A549 (cell line): ENCODE measurements around the gene CDHR5.

Experiments
- BHLHE40 ChIP-seq: IDR thresholded peaks from 2 replicates; pipeline ENCODE4 v1.6.1; 2012; ENCODE audit warnings: low read depth, low read length, inconsistent platforms
- CEBPB ChIP-seq, 2 experiments: fragments of >200 bp in 1 of 2; sonication (Bioruptor Twin) in 1 of 2; formaldehyde crosslinking in 1 of 2; IDR thresholded peaks; 2 replicates each; pipeline ENCODE4 v1.6.1; 2012 to 2016
- CTCF ChIP-seq: fragments of >200 bp; sonication (Bioruptor Twin); formaldehyde crosslinking; IDR thresholded peaks from 3 replicates; pipeline ENCODE4 v1.5.1; 2016
- EP300 ChIP-seq, 2 experiments: fragments of >200 bp; sonication (Bioruptor Twin); formaldehyde crosslinking; IDR thresholded peaks; 2 replicates in 1 of 2; 3 replicates in 1 of 2; pipeline ENCODE4 v1.6.1; 2016 to 2017
- GATA3 ChIP-seq: IDR thresholded peaks from 2 replicates; pipeline ENCODE4 v1.6.1; 2012; ENCODE audit warnings: borderline replicate concordance
- MAFK ChIP-seq: fragments of 450-650 bp; IDR thresholded peaks from 2 replicates; pipeline ENCODE4 v1.6.1; 2014; ENCODE audit not compliant: partially characterized antibody
- MYC ChIP-seq: IDR thresholded peaks from 2 replicates; pipeline ENCODE4 v1.6.1; 2012; ENCODE audit warnings: mild to moderate bottlenecking, inconsistent platforms, low read length, improper control_type of control experiment, borderline replicate concordance
- POLR2A ChIP-seq: IDR thresholded peaks from 2 replicates; pipeline ENCODE4 v1.6.1; 2012; ENCODE audit warnings: mild to moderate bottlenecking, low read length
- RNF2 ChIP-seq: fragments of 200-600 bp; sonication (generic); IDR thresholded peaks from 2 replicates; pipeline ENCODE4 v1.6.1; 2016; ENCODE audit warnings: low read depth, mild to moderate bottlenecking, antibody characterized with exemption, moderate library complexity, borderline replicate concordance
- TP53 ChIP-seq: fragments of 250-450 bp; sonication (Bioruptor Pico); IDR thresholded peaks from 2 replicates; pipeline ENCODE4 v1.5.0; 2021; ENCODE audit warnings: mild to moderate bottlenecking, moderate library complexity
- ZNF302 ChIP-seq: fragments of 250-450 bp; sonication (Bioruptor Pico); IDR thresholded peaks from 2 replicates; pipeline ENCODE4 v1.9.0; 2021; ENCODE audit warnings: inconsistent platforms, mild to moderate bottlenecking, moderate library complexity
- TF ChIP-seq, protein P1 (sequence below): fragments of 450-650 bp; IDR thresholded peaks from 2 replicates; pipeline ENCODE4 v1.6.1; 2014; ENCODE audit warnings: antibody characterized with exemption
- TF ChIP-seq, protein P2 (sequence below): IDR thresholded peaks from 2 replicates; pipeline ENCODE4 v1.6.1; 2012
- TF ChIP-seq, protein P3 (sequence below): fragments of 150-350 bp; IDR thresholded peaks from 2 replicates; pipeline ENCODE4 v1.6.1; 2014; ENCODE audit warnings: low read depth, mild to moderate bottlenecking, low read length

- no peak for TF ChIP-seq MAFK
- TF ChIP-seq, protein P1, sequence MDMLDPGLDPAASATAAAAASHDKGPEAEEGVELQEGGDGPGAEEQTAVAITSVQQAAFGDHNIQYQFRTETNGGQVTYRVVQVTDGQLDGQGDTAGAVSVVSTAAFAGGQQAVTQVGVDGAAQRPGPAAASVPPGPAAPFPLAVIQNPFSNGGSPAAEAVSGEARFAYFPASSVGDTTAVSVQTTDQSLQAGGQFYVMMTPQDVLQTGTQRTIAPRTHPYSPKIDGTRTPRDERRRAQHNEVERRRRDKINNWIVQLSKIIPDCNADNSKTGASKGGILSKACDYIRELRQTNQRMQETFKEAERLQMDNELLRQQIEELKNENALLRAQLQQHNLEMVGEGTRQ: no peak
- TF ChIP-seq CEBPB (IDR thresholded peaks at IDR 0.05): no peak
- TF ChIP-seq EP300 (IDR thresholded peaks at IDR 0.05): no peak
- no peak for TF ChIP-seq CTCF
- TF ChIP-seq RNF2: no peak
- TF ChIP-seq TP53 (CRISPR knock-in tag): no peak
- no peak for TF ChIP-seq POLR2A
- TF ChIP-seq, protein P2, sequence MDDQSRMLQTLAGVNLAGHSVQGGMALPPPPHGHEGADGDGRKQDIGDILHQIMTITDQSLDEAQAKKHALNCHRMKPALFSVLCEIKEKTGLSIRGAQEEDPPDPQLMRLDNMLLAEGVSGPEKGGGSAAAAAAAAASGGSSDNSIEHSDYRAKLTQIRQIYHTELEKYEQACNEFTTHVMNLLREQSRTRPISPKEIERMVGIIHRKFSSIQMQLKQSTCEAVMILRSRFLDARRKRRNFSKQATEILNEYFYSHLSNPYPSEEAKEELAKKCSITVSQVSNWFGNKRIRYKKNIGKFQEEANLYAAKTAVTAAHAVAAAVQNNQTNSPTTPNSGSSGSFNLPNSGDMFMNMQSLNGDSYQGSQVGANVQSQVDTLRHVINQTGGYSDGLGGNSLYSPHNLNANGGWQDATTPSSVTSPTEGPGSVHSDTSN: no peak
- TF ChIP-seq BHLHE40: no peak
- TF ChIP-seq ZNF302 (CRISPR knock-in tag): no peak
- no peak for TF ChIP-seq GATA3
- TF ChIP-seq, protein P3, sequence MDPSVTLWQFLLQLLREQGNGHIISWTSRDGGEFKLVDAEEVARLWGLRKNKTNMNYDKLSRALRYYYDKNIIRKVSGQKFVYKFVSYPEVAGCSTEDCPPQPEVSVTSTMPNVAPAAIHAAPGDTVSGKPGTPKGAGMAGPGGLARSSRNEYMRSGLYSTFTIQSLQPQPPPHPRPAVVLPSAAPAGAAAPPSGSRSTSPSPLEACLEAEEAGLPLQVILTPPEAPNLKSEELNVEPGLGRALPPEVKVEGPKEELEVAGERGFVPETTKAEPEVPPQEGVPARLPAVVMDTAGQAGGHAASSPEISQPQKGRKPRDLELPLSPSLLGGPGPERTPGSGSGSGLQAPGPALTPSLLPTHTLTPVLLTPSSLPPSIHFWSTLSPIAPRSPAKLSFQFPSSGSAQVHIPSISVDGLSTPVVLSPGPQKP: no peak
- no peak for TF ChIP-seq MYC
These were observed 57.6 kb downstream of the CDHR5 start for GRCh38 chr11:567011-567628.
